ENCODE data around the gene POLR3H. TPM values are rescaled to one million over a fixed set of nuclear protein-coding genes. Genes with fewer than 3 reads are reported as not detected.

POLR3H gene
- polyA plus RNA-seq, 1 donor (not counting 4 experiments of a cell fraction or from before 2014, with no cell fraction given) = 44.7 TPM

GRCh38 chr22:41532908-41533825, 11.1 kb downstream of the POLR3H start:
- no peak overlapping the region for H2AFZ ChIP-seq (ENCODE audit: control insufficient read depth, low read length)
- no peak for DNase-seq (ENCODE audit: low read depth, low spot score)
- peaks cover 2% of the 10 kb centered on the region for H4K20me1 ChIP-seq (ENCODE audit: control insufficient read depth, extremely low read depth, insufficient read depth, low read length)
- FAIRE-seq = no peak
- H3K79me2 ChIP-seq (ENCODE audit: control insufficient read depth, insufficient read depth, low read length) = peaks cover 29% of the 10 kb centered on the region
- no peaks in the 10 kb centered on the region for H3K27me3 ChIP-seq (ENCODE audit: control insufficient read depth, extremely low read depth, insufficient read depth, low read length)
- dilution Hi-C loops (cut with MboI; ENCODE audit: extremely low pct_ligation_motif_present, low sequenced_read_pairs) = no loop called here
- H3K36me3 ChIP-seq (ENCODE audit: control insufficient read depth in 2 of 2, extremely low read depth in 1 of 2, insufficient read depth in 2 of 2, low read length in 2 of 2) = peaks cover 43 to 45% of the 10 kb centered on the region in 2 experiments
- H3K4me2 ChIP-seq (ENCODE audit: control insufficient read depth, extremely low read depth, insufficient read depth, low read depth, low read length) = no peak overlapping the region
- no peaks in the 10 kb centered on the region for H3K4me1 ChIP-seq (ENCODE audit: control insufficient read depth, extremely low read depth, insufficient read depth, low read length)
- no peak overlapping the region for H3K9ac ChIP-seq (ENCODE audit: control insufficient read depth, extremely low read depth, insufficient read depth, low read length)
- peaks cover 3% of the 10 kb centered on the region for H3K9me1 ChIP-seq (ENCODE audit: control insufficient read depth, extremely low read depth, insufficient read depth, low read length)
- no peaks in the 10 kb centered on the region for H3K9me3 ChIP-seq (ENCODE audit: control insufficient read depth, low read depth, low read length)
- TF ChIP-seq EZH2 (IDR thresholded peaks at IDR 0.05; ENCODE audit: low read length) (no peak), CTCF (optimal IDR thresholded peaks at IDR 0.05 in 1 of 3, IDR thresholded peaks at IDR 0.05 in 1 of 3, conservative IDR thresholded peaks at IDR 0.05 in 1 of 3; ENCODE audit: extremely low read depth in 1 of 3, insufficient read depth in 2 of 3, low read length in 3 of 3) (peak; percentile 81 to 86 (median 84))
- no peak overlapping the region for H3K4me3 ChIP-seq (ENCODE audit: control insufficient read depth in 2 of 3, extremely low read depth in 1 of 3, insufficient read depth in 2 of 3, low read depth in 1 of 3, low read length in 3 of 3)
- no peak overlapping the region for H3K27ac ChIP-seq (ENCODE audit: control insufficient read depth, insufficient read depth, low read length)

GRCh38 chr22:41531715-41532477, 12.4 kb downstream of the POLR3H start:
- TF ChIP-seq CTCF (optimal IDR thresholded peaks at IDR 0.05 in 1 of 3, IDR thresholded peaks at IDR 0.05 in 1 of 3, conservative IDR thresholded peaks at IDR 0.05 in 1 of 3; ENCODE audit: extremely low read depth in 1 of 3, insufficient read depth in 2 of 3, low read length in 3 of 3) (no peak), EZH2 (IDR thresholded peaks at IDR 0.05; ENCODE audit: low read length) (no peak)
- no peaks in the 10 kb centered on the region for H3K9me3 ChIP-seq (ENCODE audit: control insufficient read depth, low read depth, low read length)
- dilution Hi-C loops (cut with MboI; ENCODE audit: extremely low pct_ligation_motif_present, low sequenced_read_pairs) = no loop called here
- no peaks in the 10 kb centered on the region for H3K27me3 ChIP-seq (ENCODE audit: control insufficient read depth, extremely low read depth, insufficient read depth, low read length)
- no peak overlapping the region for H3K27ac ChIP-seq (ENCODE audit: control insufficient read depth, insufficient read depth, low read length)
- no peak overlapping the region for H3K4me2 ChIP-seq (ENCODE audit: control insufficient read depth, extremely low read depth, insufficient read depth, low read depth, low read length)
- peaks cover 3% of the 10 kb centered on the region for H3K9me1 ChIP-seq (ENCODE audit: control insufficient read depth, extremely low read depth, insufficient read depth, low read length)
- no peak overlapping the region for H2AFZ ChIP-seq (ENCODE audit: control insufficient read depth, low read length)
- H3K4me1 ChIP-seq (ENCODE audit: control insufficient read depth, extremely low read depth, insufficient read depth, low read length) = no peaks in the 10 kb centered on the region
- peaks cover 25% of the 10 kb centered on the region for H3K79me2 ChIP-seq (ENCODE audit: control insufficient read depth, insufficient read depth, low read length)
- H4K20me1 ChIP-seq (ENCODE audit: control insufficient read depth, extremely low read depth, insufficient read depth, low read length) = peaks cover 2% of the 10 kb centered on the region
- H3K36me3 ChIP-seq (ENCODE audit: control insufficient read depth in 2 of 2, extremely low read depth in 1 of 2, insufficient read depth in 2 of 2, low read length in 2 of 2) = peaks cover 48 to 50% of the 10 kb centered on the region in 2 experiments
- H3K4me3 ChIP-seq (ENCODE audit: control insufficient read depth in 2 of 3, extremely low read depth in 1 of 3, insufficient read depth in 2 of 3, low read depth in 1 of 3, low read length in 3 of 3) = no peak overlapping the region
- FAIRE-seq = no peak
- H3K9ac ChIP-seq (ENCODE audit: control insufficient read depth, extremely low read depth, insufficient read depth, low read length) = no peak overlapping the region
- no peak for DNase-seq (ENCODE audit: low read depth, low spot score)
